Ovary (tissue), 3 donors: Measurements from ENCODE around the gene ZDHHC17.

ENCODE experiments used
- CTCF ChIP-seq, 3 donors: fragments of 450-650 bp in 2 of 3; fragments of 200-600 bp in 1 of 3; IDR thresholded peaks; one replicate each; pipeline versions ENCODE4 v1.5.1 to v1.8.0; 2016 to 2022; ENCODE audit warnings: antibody characterized with exemption in 3 of 3, mild to moderate bottlenecking in 1 of 3
- POLR2A ChIP-seq: fragments of 450-650 bp; IDR thresholded peaks from one replicate; pipeline ENCODE4 v1.6.1; 2017; ENCODE audit warnings: antibody characterized with exemption, mild to moderate bottlenecking, moderate library complexity
- donor health status: DM: no; HTN: no; CAD: no.

GRCh38 chr12:76726626-76727025 lies 37.3 kb upstream of the ZDHHC17 start:
- TF ChIP-seq CTCF (IDR thresholded peaks at IDR 0.05) (no peak), POLR2A (no peak)
